Sigmoid colon (tissue), 7 donors: Measurements from ENCODE around the gene ATRNL1. TPM values are rescaled to one million over a fixed set of nuclear protein-coding genes. Genes with fewer than 3 reads are reported as not detected.
A peak's percentile ranks its signal among the peaks of the same experiment; 100 is the strongest.

Experiments
- DNase-seq: peaks from one replicate; pipeline ENCODE4 v3.0.0-alpha.2; 2019
- H3K27ac ChIP-seq, 4 donors: fragments of 200-600 bp; sonication (generic); one replicate each; pipeline ENCODE4 v1.5.1; 2016 to 2019; ENCODE audit warnings: mild to moderate bottlenecking in 1 of 4
- H3K27me3 ChIP-seq, 3 donors: fragments of 200-600 bp; sonication (generic); one replicate each; pipeline ENCODE4 v1.5.1; 2019; ENCODE audit warnings: mild to moderate bottlenecking in 1 of 3
- H3K36me3 ChIP-seq, 4 donors: fragments of 200-600 bp; sonication (generic); one replicate each; pipeline ENCODE4 v1.5.1; 2016 to 2019
- H3K4me1 ChIP-seq, 4 donors: fragments of 200-600 bp; sonication (generic); one replicate each; pipeline ENCODE4 v1.5.1; 2017 to 2019
- H3K4me3 ChIP-seq, 4 donors: fragments of 200-600 bp; sonication (generic); one replicate each; pipeline ENCODE4 v1.5.1; 2017 to 2019; ENCODE audit warnings: mild to moderate bottlenecking in 2 of 4, moderate library complexity in 1 of 4
- H3K9me3 ChIP-seq, 4 donors: fragments of 200-600 bp in 3 of 4; sonication (generic) in 3 of 4; one replicate each; pipeline versions ENCODE4 v1.5.1 to v1.6.1; 2013 to 2019
- EP300 ChIP-seq, 4 donors: sonication (generic); formaldehyde crosslinking; IDR thresholded peaks; one replicate each; pipeline ENCODE4 v1.6.1; 2017; ENCODE audit warnings: antibody characterized with exemption in 4 of 4
- POLR2A ChIP-seq, 2 donors: fragments of 450-650 bp; IDR thresholded peaks; one replicate each; pipeline ENCODE4 v1.6.1; 2016; ENCODE audit warnings: antibody characterized with exemption in 2 of 2, mild to moderate bottlenecking in 2 of 2, moderate library complexity in 2 of 2
- POLR2AphosphoS5 ChIP-seq, 4 donors: sonication (generic); formaldehyde crosslinking; IDR thresholded peaks; one replicate each; pipeline ENCODE4 v1.6.1; 2017; ENCODE audit warnings: antibody characterized with exemption in 4 of 4
- WGBS, 2 donors: extraction: QIAGEN DNeasy Blood & Tissue Kit; methylation state at CpG; one replicate each; pipeline ENCODE4 v1.1.7; 2013; 5-methylcytosine and 5-hydroxymethylcytosine counted together
- intact Hi-C: fragments of 100-400 bp; cut with DNase I; formaldehyde crosslinking; loops from one replicate; pipeline ENCODE4 v1.15.1; 2023
- polyA plus RNA-seq, 3 donors: library from polyadenylated mRNA; stranded (reverse); fragments of 200-250 nt; gene quantifications; one replicate each; pipeline ENCODE4 v1.2.3, GENCODE V29; 2013
- total RNA-seq, 4 donors: library from RNA; depleted of rRNA; stranded (reverse); fragments of >200 nt; gene quantifications; one replicate each; pipeline ENCODE4 v1.1.0, GENCODE V29; 2016
- TF ChIP-seq, protein P1 (sequence below), 4 experiments: fragments of 450-650 bp in 3 of 4; fragments of 200-600 bp in 1 of 4; IDR thresholded peaks; one replicate each; pipeline ENCODE4 v1.5.1; 2016 to 2019; ENCODE audit warnings: antibody characterized with exemption in 4 of 4, mild to moderate bottlenecking in 3 of 4, moderate library complexity in 2 of 4
- donor health status: healthy with polysubstance abuse.
- donor health status: Bipolar disorder and iron deficiency.
- donor health status: healthy.

The ATRNL1 gene
- total and polyA plus RNA-seq, 7 donors: 0.57 to 17.3 (median 6.9) TPM; not detected in 1

DNA sequence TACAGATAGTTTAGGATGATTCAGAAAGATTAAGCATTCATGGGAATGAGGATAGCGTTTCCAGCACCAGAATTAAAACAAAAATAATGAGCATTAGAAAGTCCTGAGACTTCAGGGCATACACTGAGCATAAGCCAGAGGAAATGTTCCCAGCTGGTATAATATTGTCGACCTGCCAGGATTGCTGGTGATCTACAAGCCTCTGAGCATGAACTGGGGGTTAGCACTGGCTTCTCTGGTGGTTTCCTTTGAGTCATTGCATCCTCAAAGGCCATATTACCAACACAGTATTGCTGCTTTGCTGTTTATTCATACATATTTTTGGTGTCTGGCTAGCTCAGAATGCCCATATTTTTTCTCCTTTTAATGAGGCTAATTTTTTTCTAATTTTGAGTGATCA lies 10.7 kb upstream of the ATRNL1 start:
- no peak overlapping the region for H3K4me3 ChIP-seq
- no peaks in the 10 kb centered on the region for H3K36me3 ChIP-seq
- H3K4me1 ChIP-seq: no peaks in the 10 kb centered on the region
- DNase-seq: no peak
- no peaks in the 10 kb centered on the region for H3K27me3 ChIP-seq
- H3K9me3 ChIP-seq: peaks cover 0 to 5% (median 0%) of the 10 kb centered on the region in 4 donors
- intact Hi-C loops: no loop called here
- WGBS, 2 donors: 40 to 55% methylated on average over 2 of the region's 2 CpGs
- H3K27ac ChIP-seq: no peak overlapping the region
- TF ChIP-seq, protein P1, sequence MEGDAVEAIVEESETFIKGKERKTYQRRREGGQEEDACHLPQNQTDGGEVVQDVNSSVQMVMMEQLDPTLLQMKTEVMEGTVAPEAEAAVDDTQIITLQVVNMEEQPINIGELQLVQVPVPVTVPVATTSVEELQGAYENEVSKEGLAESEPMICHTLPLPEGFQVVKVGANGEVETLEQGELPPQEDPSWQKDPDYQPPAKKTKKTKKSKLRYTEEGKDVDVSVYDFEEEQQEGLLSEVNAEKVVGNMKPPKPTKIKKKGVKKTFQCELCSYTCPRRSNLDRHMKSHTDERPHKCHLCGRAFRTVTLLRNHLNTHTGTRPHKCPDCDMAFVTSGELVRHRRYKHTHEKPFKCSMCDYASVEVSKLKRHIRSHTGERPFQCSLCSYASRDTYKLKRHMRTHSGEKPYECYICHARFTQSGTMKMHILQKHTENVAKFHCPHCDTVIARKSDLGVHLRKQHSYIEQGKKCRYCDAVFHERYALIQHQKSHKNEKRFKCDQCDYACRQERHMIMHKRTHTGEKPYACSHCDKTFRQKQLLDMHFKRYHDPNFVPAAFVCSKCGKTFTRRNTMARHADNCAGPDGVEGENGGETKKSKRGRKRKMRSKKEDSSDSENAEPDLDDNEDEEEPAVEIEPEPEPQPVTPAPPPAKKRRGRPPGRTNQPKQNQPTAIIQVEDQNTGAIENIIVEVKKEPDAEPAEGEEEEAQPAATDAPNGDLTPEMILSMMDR (IDR thresholded peaks at IDR 0.05): no peak
- TF ChIP-seq EP300 (IDR thresholded peaks at IDR 0.05) (no peak), POLR2AphosphoS5 (IDR thresholded peaks at IDR 0.05) (no peak), POLR2A (IDR thresholded peaks at IDR 0.05) (no peak)

DNA sequence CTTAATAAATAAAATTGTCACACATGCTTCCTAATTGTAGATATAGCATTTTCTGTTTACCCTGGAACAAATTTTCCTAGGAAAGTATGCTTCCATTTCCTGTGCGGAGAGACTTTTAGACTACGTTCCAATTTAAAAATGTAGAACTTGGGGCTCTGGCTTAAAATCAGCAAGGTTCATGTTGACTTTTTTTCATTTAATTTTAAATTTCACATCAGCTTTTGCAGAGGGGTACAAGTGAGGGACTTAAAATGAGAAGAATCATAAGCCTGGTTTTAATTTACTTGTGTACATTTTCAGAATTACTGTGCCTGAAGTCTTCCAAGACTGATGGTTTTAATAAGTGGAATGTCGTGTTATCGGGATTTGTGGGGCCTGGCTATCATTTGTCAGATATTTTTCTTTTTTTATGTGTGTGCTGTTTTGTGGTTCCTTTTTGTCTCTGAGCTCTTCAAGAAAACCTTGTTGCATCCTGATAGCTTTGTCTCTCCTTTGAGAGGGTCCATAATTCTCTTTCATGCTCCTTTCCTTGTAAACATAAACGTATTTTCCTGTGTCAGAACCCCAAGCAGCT lies 8.8 kb upstream of the ATRNL1 start:
- H3K27ac ChIP-seq: no peak overlapping the region
- no peaks in the 10 kb centered on the region for H3K4me1 ChIP-seq
- TF ChIP-seq POLR2AphosphoS5 (IDR thresholded peaks at IDR 0.05) (no peak), POLR2A (IDR thresholded peaks at IDR 0.05) (no peak), EP300 (IDR thresholded peaks at IDR 0.05) (no peak)
- TF ChIP-seq, protein P1 (IDR thresholded peaks at IDR 0.05): no peak
- no peaks in the 10 kb centered on the region for H3K9me3 ChIP-seq
- no peaks in the 10 kb centered on the region for H3K27me3 ChIP-seq
- H3K4me3 ChIP-seq: no peak overlapping the region
- intact Hi-C loops: no loop called here
- DNase-seq: no peak
- WGBS, 2 donors: 69 to 75% methylated on average over 5 of the region's 5 CpGs
- no peaks in the 10 kb centered on the region for H3K36me3 ChIP-seq

DNA sequence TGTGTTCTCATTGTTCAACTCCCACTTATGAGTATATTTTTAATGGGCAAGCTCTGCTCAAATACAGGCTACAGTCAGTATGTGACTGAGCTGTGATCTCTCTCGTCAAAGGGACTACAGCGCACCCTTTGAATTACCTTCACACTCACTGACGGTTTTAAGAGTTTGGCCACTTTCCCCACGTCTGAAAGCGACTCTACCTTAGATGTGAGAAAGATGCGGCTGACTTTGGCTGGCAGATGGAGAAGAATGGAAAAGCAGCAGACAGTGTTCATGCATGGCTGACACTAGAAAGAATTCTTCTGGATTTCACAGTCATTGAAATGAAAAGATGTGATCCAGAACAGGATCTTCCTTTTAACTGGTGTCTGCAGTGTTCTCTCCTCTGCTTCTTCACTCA lies 2.0 kb upstream of the ATRNL1 start:
- Histone ChIP-seq H3K9me3 (no peaks in the 10 kb centered on the region), H3K27me3 (peaks cover 0 to 20% (median 14%) of the 10 kb centered on the region in 3 donors), H3K4me3 (no peak overlapping the region), H3K27ac (peak overlapping the region in 1 of 4 donors; percentile 75), H3K36me3 (no peaks in the 10 kb centered on the region), H3K4me1 (peaks cover 0 to 27% (median 21%) of the 10 kb centered on the region in 4 donors)
- TF ChIP-seq POLR2AphosphoS5 (IDR thresholded peaks at IDR 0.05) (no peak), EP300 (IDR thresholded peaks at IDR 0.05) (no peak), POLR2A (IDR thresholded peaks at IDR 0.05) (no peak)
- TF ChIP-seq, protein P1 (IDR thresholded peaks at IDR 0.05): no peak
- intact Hi-C loops: no loop called here
- no peak for DNase-seq
- WGBS, 2 donors: 74 to 87% methylated on average over 6 of the region's 6 CpGs

DNA sequence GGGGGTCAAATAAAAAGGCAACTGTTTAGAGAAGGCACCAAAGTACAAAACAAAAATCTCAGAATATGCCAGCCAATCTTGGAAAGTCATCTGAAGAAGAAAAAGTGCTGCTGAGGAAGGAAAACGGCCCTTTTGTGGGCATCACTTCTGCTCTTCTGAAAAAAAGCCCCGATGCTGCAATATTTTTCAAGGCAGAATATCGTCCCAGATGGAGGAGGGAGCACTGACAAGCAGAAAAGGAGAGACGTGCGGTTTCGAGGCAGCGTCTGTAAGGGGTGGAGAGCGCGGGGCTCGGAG lies 959 bp upstream of the ATRNL1 start:
- peaks cover 0 to 20% (median 14%) of the 10 kb centered on the region in 3 donors for H3K27me3 ChIP-seq
- no peaks in the 10 kb centered on the region for H3K9me3 ChIP-seq
- intact Hi-C loops: no loop called here
- DNase-seq: no peak
- peak overlapping the region; percentile 42 to 79 (median 57) for H3K4me3 ChIP-seq
- no peak for TF ChIP-seq POLR2AphosphoS5 (IDR thresholded peaks at IDR 0.05)
- no peak for TF ChIP-seq EP300 (IDR thresholded peaks at IDR 0.05)
- TF ChIP-seq, protein P1 (IDR thresholded peaks at IDR 0.05): no peak
- no peak for TF ChIP-seq POLR2A (IDR thresholded peaks at IDR 0.05)
- H3K36me3 ChIP-seq: no peaks in the 10 kb centered on the region
- peak overlapping the region; percentile 19 to 76 (median 68) for H3K27ac ChIP-seq
- 2% methylated on average over 10 of the region's 10 CpGs for WGBS, 2 donors
- peaks cover 0 to 27% (median 21%) of the 10 kb centered on the region in 4 donors for H3K4me1 ChIP-seq
